Thyroid gland (tissue), 4 donors: ENCODE data around the gene ZNF821.

ENCODE experiments used
- POLR2A ChIP-seq, 2 donors: fragments of 450-650 bp; IDR thresholded peaks; one replicate each; pipeline ENCODE4 v1.6.1; 2017; ENCODE audit warnings: antibody characterized with exemption in 2 of 2, mild to moderate bottlenecking in 2 of 2, moderate library complexity in 1 of 2
- TF ChIP-seq, protein P1 (sequence below), 6 experiments: fragments of 200-600 bp in 3 of 6; fragments of 450-650 bp in 3 of 6; sonication (generic) in 3 of 6; IDR thresholded peaks; one replicate each; pipeline ENCODE4 v1.5.1; 2016 to 2019; ENCODE audit warnings: antibody characterized with exemption in 6 of 6, mild to moderate bottlenecking in 2 of 6, inconsistent platforms in 1 of 6, moderate library complexity in 1 of 6

DNA sequence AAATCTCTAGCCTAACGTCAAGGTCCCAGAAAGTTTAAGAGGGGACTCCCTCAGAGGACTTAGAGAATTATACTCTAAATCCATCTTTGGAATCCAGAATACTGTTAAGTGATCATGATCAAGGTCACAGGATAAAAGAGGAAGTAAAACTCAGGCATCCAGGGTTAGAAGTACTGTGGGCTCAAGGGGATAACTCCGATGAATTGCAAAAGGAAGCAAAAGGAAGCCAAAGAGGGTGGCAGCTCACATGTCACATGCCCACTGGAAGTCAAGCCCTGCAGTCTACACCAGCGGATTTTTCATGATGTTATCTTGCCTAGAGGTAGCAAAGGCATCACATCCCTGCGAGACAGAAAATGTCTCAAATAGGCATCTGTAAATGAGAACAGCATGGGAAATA, 3.8 kb downstream of the ZNF821 start:
- TF ChIP-seq, protein P1, sequence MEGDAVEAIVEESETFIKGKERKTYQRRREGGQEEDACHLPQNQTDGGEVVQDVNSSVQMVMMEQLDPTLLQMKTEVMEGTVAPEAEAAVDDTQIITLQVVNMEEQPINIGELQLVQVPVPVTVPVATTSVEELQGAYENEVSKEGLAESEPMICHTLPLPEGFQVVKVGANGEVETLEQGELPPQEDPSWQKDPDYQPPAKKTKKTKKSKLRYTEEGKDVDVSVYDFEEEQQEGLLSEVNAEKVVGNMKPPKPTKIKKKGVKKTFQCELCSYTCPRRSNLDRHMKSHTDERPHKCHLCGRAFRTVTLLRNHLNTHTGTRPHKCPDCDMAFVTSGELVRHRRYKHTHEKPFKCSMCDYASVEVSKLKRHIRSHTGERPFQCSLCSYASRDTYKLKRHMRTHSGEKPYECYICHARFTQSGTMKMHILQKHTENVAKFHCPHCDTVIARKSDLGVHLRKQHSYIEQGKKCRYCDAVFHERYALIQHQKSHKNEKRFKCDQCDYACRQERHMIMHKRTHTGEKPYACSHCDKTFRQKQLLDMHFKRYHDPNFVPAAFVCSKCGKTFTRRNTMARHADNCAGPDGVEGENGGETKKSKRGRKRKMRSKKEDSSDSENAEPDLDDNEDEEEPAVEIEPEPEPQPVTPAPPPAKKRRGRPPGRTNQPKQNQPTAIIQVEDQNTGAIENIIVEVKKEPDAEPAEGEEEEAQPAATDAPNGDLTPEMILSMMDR (IDR thresholded peaks at IDR 0.05): no peak
- no peak for TF ChIP-seq POLR2A (IDR thresholded peaks at IDR 0.05)
